Keratinocyte (primary cell): ENCODE results near the gene NUFIP2. TPM values are rescaled to one million over a fixed set of nuclear protein-coding genes. Genes with fewer than 3 reads are reported as not detected.

Experiments
- DNase-seq: peaks from one replicate; pipeline ENCODE4 v3.0.0-alpha.2; 2011; ENCODE audit warnings: low read depth, missing footprints, low spot score
- FAIRE-seq: peaks from 2 replicates; lab custom pipeline; 2011; peaks lifted over from hg19 to GRCh38; lab: Jason Lieb, UNC
- H2AFZ ChIP-seq: 2 replicates; pipeline ENCODE4 v1.6.0; 2012; ENCODE audit warnings: low read length, control low read depth, inconsistent platforms; ENCODE audit not compliant: control insufficient read depth
- H3K27ac ChIP-seq: 2 replicates; pipeline ENCODE4 v1.5.1; 2011; ENCODE audit warnings: low read length; ENCODE audit not compliant: control insufficient read depth, insufficient read depth
- H3K27me3 ChIP-seq: 3 replicates; pipeline ENCODE4 v1.6.0; 2011; ENCODE audit warnings: low read length; ENCODE audit not compliant: control insufficient read depth, insufficient read depth; ENCODE audit errors: extremely low read depth
- H3K36me3 ChIP-seq, 2 experiments: 2 replicates in 1 of 2; 3 replicates in 1 of 2; pipeline ENCODE4 v1.5.1; 2011; ENCODE audit warnings: low read length in 2 of 2, mild to moderate bottlenecking in 1 of 2; ENCODE audit not compliant: control insufficient read depth in 2 of 2, insufficient read depth in 2 of 2; ENCODE audit errors: extremely low read depth in 1 of 2
- H3K4me1 ChIP-seq: 3 replicates; pipeline ENCODE4 v1.5.1; 2011; ENCODE audit warnings: low read length; ENCODE audit not compliant: control insufficient read depth, insufficient read depth; ENCODE audit errors: extremely low read depth
- H3K4me2 ChIP-seq: 3 replicates; pipeline ENCODE4 v1.6.0; 2011; ENCODE audit warnings: low read depth, low read length; ENCODE audit not compliant: control insufficient read depth, insufficient read depth; ENCODE audit errors: extremely low read depth
- H3K4me3 ChIP-seq, 3 experiments: fragments of 200-600 bp in 1 of 3; sonication (generic) in 1 of 3; 2 replicates in 2 of 3; 3 replicates in 1 of 3; pipeline ENCODE4 v1.5.1; 2011 to 2016; ENCODE audit warnings: low read length in 3 of 3, mild to moderate bottlenecking in 3 of 3, control low read depth in 2 of 3, inconsistent platforms in 1 of 3, low read depth in 1 of 3, mixed read lengths in 1 of 3, mixed run types in 1 of 3, moderate library complexity in 1 of 3; ENCODE audit not compliant: control insufficient read depth in 2 of 3, insufficient read depth in 2 of 3; ENCODE audit errors: extremely low read depth in 1 of 3
- H3K79me2 ChIP-seq: 2 replicates; pipeline ENCODE4 v1.6.0; 2012; ENCODE audit warnings: low read length; ENCODE audit not compliant: control insufficient read depth, insufficient read depth
- H3K9ac ChIP-seq: 3 replicates; pipeline ENCODE4 v1.6.0; 2011; ENCODE audit warnings: low read length; ENCODE audit not compliant: control insufficient read depth, insufficient read depth; ENCODE audit errors: extremely low read depth
- H3K9me1 ChIP-seq: 3 replicates; pipeline ENCODE4 v1.6.0; 2011; ENCODE audit warnings: low read length; ENCODE audit not compliant: control insufficient read depth, insufficient read depth; ENCODE audit errors: extremely low read depth
- H3K9me3 ChIP-seq: 2 replicates; pipeline ENCODE4 v1.5.1; 2012; ENCODE audit warnings: low read depth, low read length; ENCODE audit not compliant: control insufficient read depth
- H4K20me1 ChIP-seq: 3 replicates; pipeline ENCODE4 v1.6.0; 2011; ENCODE audit warnings: low read length; ENCODE audit not compliant: control insufficient read depth, insufficient read depth; ENCODE audit errors: extremely low read depth
- CTCF ChIP-seq, 3 experiments: IDR thresholded peaks in 1 of 3; conservative IDR thresholded peaks in 1 of 3; optimal IDR thresholded peaks in 1 of 3; 2 replicates in 2 of 3; 3 replicates in 1 of 3; pipeline versions ENCODE3 to v1.5.1; 2011; ENCODE audit warnings: low read length in 3 of 3, mild to moderate bottlenecking in 3 of 3, moderate library complexity in 2 of 3, control low read depth in 1 of 3, inconsistent platforms in 1 of 3; ENCODE audit not compliant: insufficient read depth in 2 of 3; ENCODE audit errors: extremely low read depth in 1 of 3
- EZH2 ChIP-seq: IDR thresholded peaks from one replicate; pipeline ENCODE4 v1.6.1; 2012; ENCODE audit warnings: inconsistent platforms, mild to moderate bottlenecking, low read length, moderate library complexity
- dilution Hi-C: fragments of 300-500 bp; cut with MboI; formaldehyde crosslinking; loops from one replicate; pipeline ENCODE4 v1.7.0; 2020; ENCODE audit warnings: low sequenced_read_pairs; ENCODE audit not compliant: extremely low pct_ligation_motif_present
- polyA plus RNA-seq, 5 experiments: library from polyadenylated mRNA; depleted of rRNA in 3 of 5; stranded (reverse) in 3 of 5; stranded (forward) in 1 of 5; unstranded in 1 of 5; fragments of >200 nt; gene quantifications; 1 replicate in 1 of 5; 2 replicates in 3 of 5; 3 replicates in 1 of 5; pipeline versions ENCODE4 v1.2.1 to v1.2.3, GENCODE V29; 2011 to 2012; ENCODE audit warnings: missing spikeins in 2 of 5, low read depth in 1 of 5, low replicate concordance in 1 of 5

The NUFIP2 gene
- polyA plus RNA-seq, 1 donor (not counting 4 experiments of a cell fraction or from before 2014, with no cell fraction given), result 22.0 TPM

- TF ChIP-seq EZH2 (no peak), CTCF (optimal IDR thresholded peaks at IDR 0.05 in 1 of 3, IDR thresholded peaks at IDR 0.05 in 1 of 3, conservative IDR thresholded peaks at IDR 0.05 in 1 of 3; ENCODE audit: extremely low read depth in 1 of 3, insufficient read depth in 2 of 3, low read length in 3 of 3) (no peak)
- H3K4me1 ChIP-seq, result peaks cover 10% of the 10 kb centered on the region
- no peak for DNase-seq
- no peak overlapping the region for H2AFZ ChIP-seq
- H3K9me1 ChIP-seq, result peaks cover 2% of the 10 kb centered on the region
- H3K79me2 ChIP-seq, result peaks cover 13% of the 10 kb centered on the region
- no peaks in the 10 kb centered on the region for H3K27me3 ChIP-seq
- peaks cover 11 to 28% of the 10 kb centered on the region in 2 experiments for H3K36me3 ChIP-seq
- no peaks in the 10 kb centered on the region for H4K20me1 ChIP-seq
- no peaks in the 10 kb centered on the region for H3K9me3 ChIP-seq
- dilution Hi-C loops, result no loop called here
- H3K9ac ChIP-seq, result no peak overlapping the region
- FAIRE-seq, result no peak
- H3K4me2 ChIP-seq, result no peak overlapping the region
- no peak overlapping the region for H3K4me3 ChIP-seq
- H3K27ac ChIP-seq, result no peak overlapping the region
Measured at GRCh38 chr17:29257756-29258155, 36.2 kb downstream of the NUFIP2 start.

GRCh38 chr17:29256735-29257466 lies 37.0 kb downstream of the NUFIP2 start:
- no peak for DNase-seq
- no peak overlapping the region for H3K9ac ChIP-seq
- H3K9me1 ChIP-seq, result peaks cover 2% of the 10 kb centered on the region
- dilution Hi-C loops, result no loop called here
- H3K27ac ChIP-seq, result no peak overlapping the region
- peaks cover 10% of the 10 kb centered on the region for H3K4me1 ChIP-seq
- H3K4me3 ChIP-seq, result no peak overlapping the region
- TF ChIP-seq CTCF (optimal IDR thresholded peaks at IDR 0.05 in 1 of 3, IDR thresholded peaks at IDR 0.05 in 1 of 3, conservative IDR thresholded peaks at IDR 0.05 in 1 of 3; ENCODE audit: extremely low read depth in 1 of 3, insufficient read depth in 2 of 3, low read length in 3 of 3), result no peak
- TF ChIP-seq EZH2, result no peak
- no peaks in the 10 kb centered on the region for H3K9me3 ChIP-seq
- H4K20me1 ChIP-seq, result no peaks in the 10 kb centered on the region
- H3K36me3 ChIP-seq, result peaks cover 7 to 23% of the 10 kb centered on the region in 2 experiments
- H3K27me3 ChIP-seq, result no peaks in the 10 kb centered on the region
- no peak overlapping the region for H2AFZ ChIP-seq
- no peak overlapping the region for H3K4me2 ChIP-seq
- FAIRE-seq, result peak; percentile 59
- peaks cover 9% of the 10 kb centered on the region for H3K79me2 ChIP-seq
